WTC11 (cell line): ENCODE data around the gene PHLDB3. TPM values are rescaled to one million over a fixed set of nuclear protein-coding genes. Genes with fewer than 3 reads are reported as not detected.

ENCODE experiments used
- ATAC-seq: fragments of 200-7000 bp; cut with Tn5 transposase; 2 replicates; pipeline ENCODE4 v1.10.0; 2021; ENCODE audit warnings: mild to moderate bottlenecking, moderate library complexity
- CTCF ChIA-PET: fragments of 300-600 bp; sonication (Branson Sonifier 250); formaldehyde crosslinking; loops from one replicate; lab custom pipeline; 2021; ENCODE audit warnings: antibody characterized with exemption; lab: Charles Lee
- POLR2A ChIA-PET: fragments of 350-600 bp; sonication (Branson Sonifier 250); formaldehyde crosslinking; loops from one replicate; lab custom pipeline; 2021; ENCODE audit warnings: antibody characterized with exemption; lab: Charles Lee
- DNase-seq: peaks from one replicate; pipeline ENCODE4 v3.0.0; 2021; ENCODE audit warnings: low spot score
- H3K27ac Mint-ChIP-seq: 2 replicates; pipeline ENCODE4 v1.8.0; 2021; ENCODE audit warnings: mixed read lengths
- H3K27me3 Mint-ChIP-seq: 2 replicates; pipeline ENCODE4 v1.8.0; 2021; ENCODE audit warnings: low read depth, mild to moderate bottlenecking, moderate library complexity, mixed read lengths
- H3K36me3 Mint-ChIP-seq: 2 replicates; pipeline ENCODE4 v1.8.0; 2021; ENCODE audit warnings: mixed read lengths
- H3K4me1 Mint-ChIP-seq: 2 replicates; pipeline ENCODE4 v1.8.0; 2022; ENCODE audit warnings: mixed read lengths
- H3K4me3 Mint-ChIP-seq: 2 replicates; pipeline ENCODE4 v1.8.0; 2021; ENCODE audit warnings: mild to moderate bottlenecking, moderate library complexity, mixed read lengths
- H3K9me3 Mint-ChIP-seq: 2 replicates; pipeline ENCODE4 v1.8.0; 2021; ENCODE audit warnings: mixed read lengths
- ESRRA ChIP-seq: sonication (generic); formaldehyde crosslinking; IDR thresholded peaks from 2 replicates; pipeline ENCODE4 v1.8.1; 2022; ENCODE audit warnings: mild to moderate bottlenecking, missing genetic modification reagents, borderline replicate concordance
- JAZF1 ChIP-seq: fragments of 250-450 bp; sonication (Bioruptor Pico); IDR thresholded peaks from 2 replicates; pipeline ENCODE4 v1.9.0; 2021; ENCODE audit warnings: moderate library complexity, mild to moderate bottlenecking, inconsistent platforms
- MYBL2 ChIP-seq: sonication (generic); formaldehyde crosslinking; IDR thresholded peaks from 2 replicates; pipeline ENCODE4 v1.8.1; 2023; ENCODE audit warnings: mild to moderate bottlenecking, moderate library complexity, missing genetic modification reagents
- NR3C1 ChIP-seq: sonication (generic); formaldehyde crosslinking; conservative IDR thresholded peaks from 2 replicates; pipeline ENCODE4 v1.8.1; 2023; ENCODE audit warnings: low read depth, mild to moderate bottlenecking, missing genetic modification reagents
- RELA ChIP-seq: sonication (generic); formaldehyde crosslinking; IDR thresholded peaks from 2 replicates; pipeline ENCODE4 v1.8.1; 2022; ENCODE audit warnings: missing genetic modification reagents, mild to moderate bottlenecking, borderline replicate concordance
- TEAD4 ChIP-seq: sonication (generic); formaldehyde crosslinking; IDR thresholded peaks from 2 replicates; pipeline ENCODE4 v1.8.0; 2022; ENCODE audit warnings: mild to moderate bottlenecking, missing genetic modification reagents
- ZNF317 ChIP-seq: sonication (generic); formaldehyde crosslinking; IDR thresholded peaks from 2 replicates; pipeline ENCODE4 v1.8.1; 2023; ENCODE audit warnings: low read depth, mild to moderate bottlenecking, moderate library complexity, missing genetic modification reagents, borderline replicate concordance
- ZNF396 ChIP-seq: fragments of 250-450 bp; sonication (Bioruptor Pico); IDR thresholded peaks from 2 replicates; pipeline ENCODE4 v1.8.0; 2021; ENCODE audit warnings: mild to moderate bottlenecking, moderate library complexity, borderline replicate concordance
- total RNA-seq: library from RNA; stranded (reverse); gene quantifications from 3 replicates; pipeline ENCODE4 v1.2.3, GENCODE V29; 2021
- TF ChIP-seq, protein P1 (sequence below): sonication (generic); formaldehyde crosslinking; IDR thresholded peaks from 2 replicates; pipeline ENCODE4 v1.8.1; 2022; ENCODE audit warnings: low read depth, missing genetic modification reagents, borderline replicate concordance
- TF ChIP-seq, protein P2 (sequence below): sonication (generic); formaldehyde crosslinking; IDR thresholded peaks from 2 replicates; pipeline ENCODE4 v1.8.0; 2022; ENCODE audit warnings: mild to moderate bottlenecking, missing genetic modification reagents
- TF ChIP-seq, protein P3 (sequence below): fragments of 250-450 bp; sonication (Bioruptor Pico); IDR thresholded peaks from 2 replicates; pipeline ENCODE4 v1.9.0; 2021; ENCODE audit warnings: mild to moderate bottlenecking, borderline replicate concordance
- TF ChIP-seq, protein P4 (sequence below): fragments of 250-450 bp; sonication (Bioruptor Pico); IDR thresholded peaks from 2 replicates; pipeline ENCODE4 v1.9.0; 2021; ENCODE audit warnings: mild to moderate bottlenecking
- TF ChIP-seq, protein P5 (sequence below): sonication (generic); formaldehyde crosslinking; IDR thresholded peaks from 2 replicates; pipeline ENCODE4 v1.8.0; 2023; ENCODE audit warnings: missing genetic modification reagents, mild to moderate bottlenecking, borderline replicate concordance
- TF ChIP-seq, protein P6 (sequence below): sonication (generic); formaldehyde crosslinking; IDR thresholded peaks from 2 replicates; pipeline ENCODE4 v1.8.1; 2023; ENCODE audit warnings: mild to moderate bottlenecking, moderate library complexity, missing genetic modification reagents
- TF ChIP-seq, protein P7 (sequence below): sonication (generic); formaldehyde crosslinking; IDR thresholded peaks from 2 replicates; pipeline ENCODE4 v1.8.0; 2023; ENCODE audit warnings: mild to moderate bottlenecking, missing genetic modification reagents

PHLDB3 gene
- total RNA-seq, 1 experiment from 2014 or later: 14.6 TPM

DNA sequence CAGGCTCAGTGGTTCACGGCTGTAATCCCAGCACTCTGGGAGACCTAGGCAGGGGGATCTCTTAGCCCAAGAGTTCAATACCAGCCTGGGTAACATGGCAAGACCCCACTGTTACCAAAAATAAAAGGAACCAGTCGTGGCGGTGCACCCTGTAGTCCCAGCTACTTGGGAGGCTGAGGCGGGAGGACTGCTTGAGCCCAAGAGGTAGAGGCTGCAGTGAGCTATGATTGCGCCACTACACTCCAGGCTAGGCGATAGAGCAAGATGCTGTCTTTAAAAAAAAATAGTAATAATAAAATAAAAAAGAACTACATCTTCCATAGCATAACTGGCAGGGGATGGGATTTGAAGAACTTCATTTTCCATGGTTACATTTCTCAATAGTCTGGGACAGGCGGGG lies 42.2 kb downstream of the PHLDB3 start (continued):
- TF ChIP-seq ESRRA (CRISPR knock-in tag): no peak
- TF ChIP-seq, protein P1, sequence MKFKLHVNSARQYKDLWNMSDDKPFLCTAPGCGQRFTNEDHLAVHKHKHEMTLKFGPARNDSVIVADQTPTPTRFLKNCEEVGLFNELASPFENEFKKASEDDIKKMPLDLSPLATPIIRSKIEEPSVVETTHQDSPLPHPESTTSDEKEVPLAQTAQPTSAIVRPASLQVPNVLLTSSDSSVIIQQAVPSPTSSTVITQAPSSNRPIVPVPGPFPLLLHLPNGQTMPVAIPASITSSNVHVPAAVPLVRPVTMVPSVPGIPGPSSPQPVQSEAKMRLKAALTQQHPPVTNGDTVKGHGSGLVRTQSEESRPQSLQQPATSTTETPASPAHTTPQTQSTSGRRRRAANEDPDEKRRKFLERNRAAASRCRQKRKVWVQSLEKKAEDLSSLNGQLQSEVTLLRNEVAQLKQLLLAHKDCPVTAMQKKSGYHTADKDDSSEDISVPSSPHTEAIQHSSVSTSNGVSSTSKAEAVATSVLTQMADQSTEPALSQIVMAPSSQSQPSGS (CRISPR knock-in tag): no peak

DNA sequence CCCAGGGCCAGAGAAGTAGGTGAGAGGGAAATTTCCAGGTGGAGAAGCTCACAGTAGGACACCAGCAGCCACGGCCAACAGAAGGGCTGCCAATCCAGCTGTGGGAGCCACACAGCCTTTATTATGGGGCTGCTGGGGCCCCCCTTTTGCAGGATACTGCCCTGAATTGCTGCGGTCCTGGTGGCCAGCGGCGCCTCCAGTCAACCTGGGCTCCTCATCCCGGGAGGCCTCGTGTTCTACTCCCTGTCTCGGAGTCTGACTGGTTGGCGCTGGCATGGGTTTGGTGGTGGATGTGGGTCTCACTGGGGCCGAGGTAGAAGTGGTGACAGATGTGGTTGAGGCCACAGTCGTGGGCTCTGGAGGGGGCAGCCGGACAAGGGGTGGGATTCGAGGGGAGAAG lies 43.2 kb downstream of the PHLDB3 start:
- no peak overlapping the region for H3K27ac Mint-ChIP-seq
- ATAC-seq: no peak
- no peaks in the 10 kb centered on the region for H3K36me3 Mint-ChIP-seq
- H3K4me3 Mint-ChIP-seq: no peak overlapping the region
- DNase-seq: no peak
- no peaks in the 10 kb centered on the region for H3K9me3 Mint-ChIP-seq
- H3K4me1 Mint-ChIP-seq: peaks cover 19% of the 10 kb centered on the region
- ChIA-PET POLR2A (no interaction called here), CTCF (interaction anchor here (1.0 to 3.2 kb wide), 6 partner anchors 14 to 74 kb away, joined by 3 to 16 read pairs (median 4); partner anchors contain the start of genes PHLDB3 and ZNF575)
- peaks cover 59% of the 10 kb centered on the region for H3K27me3 Mint-ChIP-seq
- no peak for TF ChIP-seq RELA (CRISPR knock-in tag)
- TF ChIP-seq, protein P2, sequence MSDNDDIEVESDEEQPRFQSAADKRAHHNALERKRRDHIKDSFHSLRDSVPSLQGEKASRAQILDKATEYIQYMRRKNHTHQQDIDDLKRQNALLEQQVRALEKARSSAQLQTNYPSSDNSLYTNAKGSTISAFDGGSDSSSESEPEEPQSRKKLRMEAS (CRISPR knock-in tag): no peak
- TF ChIP-seq ZNF396 (CRISPR knock-in tag): no peak
- TF ChIP-seq, protein P3, sequence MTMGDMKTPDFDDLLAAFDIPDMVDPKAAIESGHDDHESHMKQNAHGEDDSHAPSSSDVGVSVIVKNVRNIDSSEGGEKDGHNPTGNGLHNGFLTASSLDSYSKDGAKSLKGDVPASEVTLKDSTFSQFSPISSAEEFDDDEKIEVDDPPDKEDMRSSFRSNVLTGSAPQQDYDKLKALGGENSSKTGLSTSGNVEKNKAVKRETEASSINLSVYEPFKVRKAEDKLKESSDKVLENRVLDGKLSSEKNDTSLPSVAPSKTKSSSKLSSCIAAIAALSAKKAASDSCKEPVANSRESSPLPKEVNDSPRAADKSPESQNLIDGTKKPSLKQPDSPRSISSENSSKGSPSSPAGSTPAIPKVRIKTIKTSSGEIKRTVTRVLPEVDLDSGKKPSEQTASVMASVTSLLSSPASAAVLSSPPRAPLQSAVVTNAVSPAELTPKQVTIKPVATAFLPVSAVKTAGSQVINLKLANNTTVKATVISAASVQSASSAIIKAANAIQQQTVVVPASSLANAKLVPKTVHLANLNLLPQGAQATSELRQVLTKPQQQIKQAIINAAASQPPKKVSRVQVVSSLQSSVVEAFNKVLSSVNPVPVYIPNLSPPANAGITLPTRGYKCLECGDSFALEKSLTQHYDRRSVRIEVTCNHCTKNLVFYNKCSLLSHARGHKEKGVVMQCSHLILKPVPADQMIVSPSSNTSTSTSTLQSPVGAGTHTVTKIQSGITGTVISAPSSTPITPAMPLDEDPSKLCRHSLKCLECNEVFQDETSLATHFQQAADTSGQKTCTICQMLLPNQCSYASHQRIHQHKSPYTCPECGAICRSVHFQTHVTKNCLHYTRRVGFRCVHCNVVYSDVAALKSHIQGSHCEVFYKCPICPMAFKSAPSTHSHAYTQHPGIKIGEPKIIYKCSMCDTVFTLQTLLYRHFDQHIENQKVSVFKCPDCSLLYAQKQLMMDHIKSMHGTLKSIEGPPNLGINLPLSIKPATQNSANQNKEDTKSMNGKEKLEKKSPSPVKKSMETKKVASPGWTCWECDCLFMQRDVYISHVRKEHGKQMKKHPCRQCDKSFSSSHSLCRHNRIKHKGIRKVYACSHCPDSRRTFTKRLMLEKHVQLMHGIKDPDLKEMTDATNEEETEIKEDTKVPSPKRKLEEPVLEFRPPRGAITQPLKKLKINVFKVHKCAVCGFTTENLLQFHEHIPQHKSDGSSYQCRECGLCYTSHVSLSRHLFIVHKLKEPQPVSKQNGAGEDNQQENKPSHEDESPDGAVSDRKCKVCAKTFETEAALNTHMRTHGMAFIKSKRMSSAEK (CRISPR knock-in tag): no peak
- no peak for TF ChIP-seq TEAD4
- TF ChIP-seq ZNF317: no peak
- TF ChIP-seq, protein P4, sequence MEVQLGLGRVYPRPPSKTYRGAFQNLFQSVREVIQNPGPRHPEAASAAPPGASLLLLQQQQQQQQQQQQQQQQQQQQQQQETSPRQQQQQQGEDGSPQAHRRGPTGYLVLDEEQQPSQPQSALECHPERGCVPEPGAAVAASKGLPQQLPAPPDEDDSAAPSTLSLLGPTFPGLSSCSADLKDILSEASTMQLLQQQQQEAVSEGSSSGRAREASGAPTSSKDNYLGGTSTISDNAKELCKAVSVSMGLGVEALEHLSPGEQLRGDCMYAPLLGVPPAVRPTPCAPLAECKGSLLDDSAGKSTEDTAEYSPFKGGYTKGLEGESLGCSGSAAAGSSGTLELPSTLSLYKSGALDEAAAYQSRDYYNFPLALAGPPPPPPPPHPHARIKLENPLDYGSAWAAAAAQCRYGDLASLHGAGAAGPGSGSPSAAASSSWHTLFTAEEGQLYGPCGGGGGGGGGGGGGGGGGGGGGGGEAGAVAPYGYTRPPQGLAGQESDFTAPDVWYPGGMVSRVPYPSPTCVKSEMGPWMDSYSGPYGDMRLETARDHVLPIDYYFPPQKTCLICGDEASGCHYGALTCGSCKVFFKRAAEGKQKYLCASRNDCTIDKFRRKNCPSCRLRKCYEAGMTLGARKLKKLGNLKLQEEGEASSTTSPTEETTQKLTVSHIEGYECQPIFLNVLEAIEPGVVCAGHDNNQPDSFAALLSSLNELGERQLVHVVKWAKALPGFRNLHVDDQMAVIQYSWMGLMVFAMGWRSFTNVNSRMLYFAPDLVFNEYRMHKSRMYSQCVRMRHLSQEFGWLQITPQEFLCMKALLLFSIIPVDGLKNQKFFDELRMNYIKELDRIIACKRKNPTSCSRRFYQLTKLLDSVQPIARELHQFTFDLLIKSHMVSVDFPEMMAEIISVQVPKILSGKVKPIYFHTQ (CRISPR knock-in tag): no peak
- TF ChIP-seq, protein P5, sequence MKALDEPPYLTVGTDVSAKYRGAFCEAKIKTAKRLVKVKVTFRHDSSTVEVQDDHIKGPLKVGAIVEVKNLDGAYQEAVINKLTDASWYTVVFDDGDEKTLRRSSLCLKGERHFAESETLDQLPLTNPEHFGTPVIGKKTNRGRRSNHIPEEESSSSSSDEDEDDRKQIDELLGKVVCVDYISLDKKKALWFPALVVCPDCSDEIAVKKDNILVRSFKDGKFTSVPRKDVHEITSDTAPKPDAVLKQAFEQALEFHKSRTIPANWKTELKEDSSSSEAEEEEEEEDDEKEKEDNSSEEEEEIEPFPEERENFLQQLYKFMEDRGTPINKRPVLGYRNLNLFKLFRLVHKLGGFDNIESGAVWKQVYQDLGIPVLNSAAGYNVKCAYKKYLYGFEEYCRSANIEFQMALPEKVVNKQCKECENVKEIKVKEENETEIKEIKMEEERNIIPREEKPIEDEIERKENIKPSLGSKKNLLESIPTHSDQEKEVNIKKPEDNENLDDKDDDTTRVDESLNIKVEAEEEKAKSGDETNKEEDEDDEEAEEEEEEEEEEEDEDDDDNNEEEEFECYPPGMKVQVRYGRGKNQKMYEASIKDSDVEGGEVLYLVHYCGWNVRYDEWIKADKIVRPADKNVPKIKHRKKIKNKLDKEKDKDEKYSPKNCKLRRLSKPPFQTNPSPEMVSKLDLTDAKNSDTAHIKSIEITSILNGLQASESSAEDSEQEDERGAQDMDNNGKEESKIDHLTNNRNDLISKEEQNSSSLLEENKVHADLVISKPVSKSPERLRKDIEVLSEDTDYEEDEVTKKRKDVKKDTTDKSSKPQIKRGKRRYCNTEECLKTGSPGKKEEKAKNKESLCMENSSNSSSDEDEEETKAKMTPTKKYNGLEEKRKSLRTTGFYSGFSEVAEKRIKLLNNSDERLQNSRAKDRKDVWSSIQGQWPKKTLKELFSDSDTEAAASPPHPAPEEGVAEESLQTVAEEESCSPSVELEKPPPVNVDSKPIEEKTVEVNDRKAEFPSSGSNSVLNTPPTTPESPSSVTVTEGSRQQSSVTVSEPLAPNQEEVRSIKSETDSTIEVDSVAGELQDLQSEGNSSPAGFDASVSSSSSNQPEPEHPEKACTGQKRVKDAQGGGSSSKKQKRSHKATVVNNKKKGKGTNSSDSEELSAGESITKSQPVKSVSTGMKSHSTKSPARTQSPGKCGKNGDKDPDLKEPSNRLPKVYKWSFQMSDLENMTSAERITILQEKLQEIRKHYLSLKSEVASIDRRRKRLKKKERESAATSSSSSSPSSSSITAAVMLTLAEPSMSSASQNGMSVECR (CRISPR knock-in tag): no peak
- TF ChIP-seq NR3C1 (CRISPR knock-in tag): no peak
- TF ChIP-seq, protein P6, sequence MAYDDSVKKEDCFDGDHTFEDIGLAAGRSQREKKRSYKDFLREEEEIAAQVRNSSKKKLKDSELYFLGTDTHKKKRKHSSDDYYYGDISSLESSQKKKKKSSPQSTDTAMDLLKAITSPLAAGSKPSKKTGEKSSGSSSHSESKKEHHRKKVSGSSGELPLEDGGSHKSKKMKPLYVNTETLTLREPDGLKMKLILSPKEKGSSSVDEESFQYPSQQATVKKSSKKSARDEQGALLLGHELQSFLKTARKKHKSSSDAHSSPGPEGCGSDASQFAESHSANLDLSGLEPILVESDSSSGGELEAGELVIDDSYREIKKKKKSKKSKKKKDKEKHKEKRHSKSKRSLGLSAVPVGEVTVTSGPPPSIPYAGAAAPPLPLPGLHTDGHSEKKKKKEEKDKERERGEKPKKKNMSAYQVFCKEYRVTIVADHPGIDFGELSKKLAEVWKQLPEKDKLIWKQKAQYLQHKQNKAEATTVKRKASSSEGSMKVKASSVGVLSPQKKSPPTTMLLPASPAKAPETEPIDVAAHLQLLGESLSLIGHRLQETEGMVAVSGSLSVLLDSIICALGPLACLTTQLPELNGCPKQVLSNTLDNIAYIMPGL (CRISPR knock-in tag): no peak
- TF ChIP-seq JAZF1: no peak
- TF ChIP-seq, protein P1 (CRISPR knock-in tag): no peak
- TF ChIP-seq MYBL2 (CRISPR knock-in tag): no peak
- TF ChIP-seq, protein P7, sequence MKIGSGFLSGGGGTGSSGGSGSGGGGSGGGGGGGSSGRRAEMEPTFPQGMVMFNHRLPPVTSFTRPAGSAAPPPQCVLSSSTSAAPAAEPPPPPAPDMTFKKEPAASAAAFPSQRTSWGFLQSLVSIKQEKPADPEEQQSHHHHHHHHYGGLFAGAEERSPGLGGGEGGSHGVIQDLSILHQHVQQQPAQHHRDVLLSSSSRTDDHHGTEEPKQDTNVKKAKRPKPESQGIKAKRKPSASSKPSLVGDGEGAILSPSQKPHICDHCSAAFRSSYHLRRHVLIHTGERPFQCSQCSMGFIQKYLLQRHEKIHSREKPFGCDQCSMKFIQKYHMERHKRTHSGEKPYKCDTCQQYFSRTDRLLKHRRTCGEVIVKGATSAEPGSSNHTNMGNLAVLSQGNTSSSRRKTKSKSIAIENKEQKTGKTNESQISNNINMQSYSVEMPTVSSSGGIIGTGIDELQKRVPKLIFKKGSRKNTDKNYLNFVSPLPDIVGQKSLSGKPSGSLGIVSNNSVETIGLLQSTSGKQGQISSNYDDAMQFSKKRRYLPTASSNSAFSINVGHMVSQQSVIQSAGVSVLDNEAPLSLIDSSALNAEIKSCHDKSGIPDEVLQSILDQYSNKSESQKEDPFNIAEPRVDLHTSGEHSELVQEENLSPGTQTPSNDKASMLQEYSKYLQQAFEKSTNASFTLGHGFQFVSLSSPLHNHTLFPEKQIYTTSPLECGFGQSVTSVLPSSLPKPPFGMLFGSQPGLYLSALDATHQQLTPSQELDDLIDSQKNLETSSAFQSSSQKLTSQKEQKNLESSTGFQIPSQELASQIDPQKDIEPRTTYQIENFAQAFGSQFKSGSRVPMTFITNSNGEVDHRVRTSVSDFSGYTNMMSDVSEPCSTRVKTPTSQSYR (CRISPR knock-in tag): no peak
